ENCODE results near the gene MGMT. TPM values are rescaled to one million over a fixed set of nuclear protein-coding genes. Genes with fewer than 3 reads are reported as not detected.

Gene MGMT
- polyA plus RNA-seq, 1 experiment: 10.9 TPM

- no peak for DNase-seq (ENCODE audit: low read depth, low spot score)
- ChIA-PET CTCF (no interaction called here), POLR2A (no interaction called here)
- Histone ChIP-seq H3K4me3 (ENCODE audit: low read depth, low read length) (no peak overlapping the region), H3K27ac (ENCODE audit: low read depth, low read length) (no peak overlapping the region), H3K27me3 (ENCODE audit: control insufficient read depth, insufficient read depth, low read length) (no peaks in the 10 kb centered on the region), H3K9me3 (ENCODE audit: control insufficient read depth, insufficient read depth, low read length) (peaks cover 4% of the 10 kb centered on the region; the same call in 1 of the 2 replicates)
- no peak for TF ChIP-seq CTCF (IDR thresholded peaks at IDR 0.05; ENCODE audit: low read depth, low read length)
Observed at GRCh38 chr10:129641982-129642381, 174.9 kb downstream of the MGMT start.

GRCh38 chr10:129642427-129642826 lies 175.4 kb downstream of the MGMT start:
- no peak for DNase-seq (ENCODE audit: low read depth, low spot score)
- ChIA-PET CTCF (no interaction called here), POLR2A (no interaction called here)
- Histone ChIP-seq H3K27me3 (ENCODE audit: control insufficient read depth, insufficient read depth, low read length) (no peaks in the 10 kb centered on the region), H3K27ac (ENCODE audit: low read depth, low read length) (no peak overlapping the region), H3K9me3 (ENCODE audit: control insufficient read depth, insufficient read depth, low read length) (peaks cover 4% of the 10 kb centered on the region; the same call in 1 of the 2 replicates), H3K4me3 (ENCODE audit: low read depth, low read length) (no peak overlapping the region)
- TF ChIP-seq CTCF (IDR thresholded peaks at IDR 0.05; ENCODE audit: low read depth, low read length): no peak

GRCh38 chr10:129643266-129643665 lies 176.2 kb downstream of the MGMT start:
- POLR2A ChIA-PET: no interaction called here
- no peak for DNase-seq (ENCODE audit: low read depth, low spot score)
- H3K27me3 ChIP-seq (ENCODE audit: control insufficient read depth, insufficient read depth, low read length): no peaks in the 10 kb centered on the region
- peaks cover 4% of the 10 kb centered on the region; the same call in 1 of the 2 replicates for H3K9me3 ChIP-seq (ENCODE audit: control insufficient read depth, insufficient read depth, low read length)
- no peak for TF ChIP-seq CTCF (IDR thresholded peaks at IDR 0.05; ENCODE audit: low read depth, low read length)
- H3K27ac ChIP-seq (ENCODE audit: low read depth, low read length): no peak overlapping the region
- CTCF ChIA-PET: no interaction called here
- no peak overlapping the region for H3K4me3 ChIP-seq (ENCODE audit: low read depth, low read length)

- TF ChIP-seq CTCF (IDR thresholded peaks at IDR 0.05; ENCODE audit: low read depth, low read length): no peak
- H3K9me3 ChIP-seq (ENCODE audit: control insufficient read depth, insufficient read depth, low read length): peaks cover 4% of the 10 kb centered on the region
- no peak overlapping the region for H3K27ac ChIP-seq (ENCODE audit: low read depth, low read length)
- H3K27me3 ChIP-seq (ENCODE audit: control insufficient read depth, insufficient read depth, low read length): no peaks in the 10 kb centered on the region
- no peak for DNase-seq (ENCODE audit: low read depth, low spot score)
- POLR2A ChIA-PET: no interaction called here
- CTCF ChIA-PET: no interaction called here
- no peak overlapping the region for H3K4me3 ChIP-seq (ENCODE audit: low read depth, low read length)
Observed at GRCh38 chr10:129645487-129645886, 178.4 kb downstream of the MGMT start.

- no peak for DNase-seq (ENCODE audit: low read depth, low spot score)
- Histone ChIP-seq H3K27me3 (ENCODE audit: control insufficient read depth, insufficient read depth, low read length) (no peaks in the 10 kb centered on the region), H3K9me3 (ENCODE audit: control insufficient read depth, insufficient read depth, low read length) (peaks cover 5% of the 10 kb centered on the region), H3K27ac (ENCODE audit: low read depth, low read length) (no peak overlapping the region), H3K4me3 (ENCODE audit: low read depth, low read length) (no peak overlapping the region)
- CTCF ChIA-PET: no interaction called here
- POLR2A ChIA-PET: no interaction called here
- no peak for TF ChIP-seq CTCF (IDR thresholded peaks at IDR 0.05; ENCODE audit: low read depth, low read length)
Observed at GRCh38 chr10:129646973-129647372, 179.9 kb downstream of the MGMT start.
